AG20443 (cell line): ENCODE data around the gene ADGRG1.

Experiments used
- DNase-seq: peaks from one replicate; pipeline ENCODE4 v3.0.0; 2012; ENCODE audit warnings: low spot score, mixed read lengths

The ADGRG1 gene

GRCh38 chr16:57683636-57684545, 55.5 kb downstream of the ADGRG1 start:
- DNase-seq = no peak

GRCh38 chr16:57684626-57685358, 56.4 kb downstream of the ADGRG1 start:
- no peak for DNase-seq

GRCh38 chr16:57685633-57686032, 57.2 kb downstream of the ADGRG1 start:
- DNase-seq = no peak

- DNase-seq = no peak
Measured at GRCh38 chr16:57686577-57686976, 58.1 kb downstream of the ADGRG1 start.

GRCh38 chr16:57687363-57687929, 59.0 kb downstream of the ADGRG1 start:
- DNase-seq = no peak

GRCh38 chr16:57688487-57688986, 60.1 kb downstream of the ADGRG1 start:
- no peak for DNase-seq

GRCh38 chr16:57688987-57689761, 60.7 kb downstream of the ADGRG1 start:
- DNase-seq = no peak

- DNase-seq = no peak
Measured at GRCh38 chr16:57689762-57690558, 61.5 kb downstream of the ADGRG1 start.

- DNase-seq = no peak
Measured at GRCh38 chr16:57690782-57691471, 62.5 kb downstream of the ADGRG1 start.

GRCh38 chr16:57692636-57693035, 64.2 kb downstream of the ADGRG1 start:
- no peak for DNase-seq

GRCh38 chr16:57693550-57693949, 65.1 kb downstream of the ADGRG1 start:
- no peak for DNase-seq

GRCh38 chr16:57694231-57694724, 65.8 kb downstream of the ADGRG1 start:
- DNase-seq = no peak

GRCh38 chr16:57694725-57695679, 66.6 kb downstream of the ADGRG1 start, which contains the start of gene DRC7:
Gene DRC7, plus strand, starts transcription at chr16:57694806. Its CDS starts 3,144 bp downstream, at chr16:57697950.
- peak; percentile 52 for DNase-seq

- DNase-seq = no peak
Measured at GRCh38 chr16:57695680-57696069, 67.2 kb downstream of the ADGRG1 start.

GRCh38 chr16:57696240-57696639, 67.8 kb downstream of the ADGRG1 start:
- DNase-seq = no peak

GRCh38 chr16:57697896-57698537, 69.6 kb downstream of the ADGRG1 start:
- no peak for DNase-seq

GRCh38 chr16:57698812-57699405, 70.5 kb downstream of the ADGRG1 start:
- no peak for DNase-seq

- DNase-seq = no peak
Measured at GRCh38 chr16:57699481-57699880, 71.1 kb downstream of the ADGRG1 start.
